Lower lobe of right lung (tissue), 2 donors: ENCODE measurements around the gene MCTP2. TPM values are rescaled to one million over a fixed set of nuclear protein-coding genes. Genes with fewer than 3 reads are reported as not detected.

Experiments
- ATAC-seq, 2 donors: fragments of 200-7000 bp; cut with Tn5 transposase; one replicate each; pipeline ENCODE4 v1.9.1; 2020 to 2022; ENCODE audit warnings: mild to moderate bottlenecking in 2 of 2, moderate library complexity in 2 of 2
- DNase-seq: peaks from one replicate; pipeline ENCODE4 v3.0.0-alpha.2; 2020
- H3K27ac ChIP-seq: fragments of 200-600 bp; one replicate; pipeline ENCODE4 v1.8.0; 2022
- H3K27me3 ChIP-seq: fragments of 200-600 bp; one replicate; pipeline ENCODE4 v1.8.0; 2022; ENCODE audit warnings: low read depth
- H3K36me3 ChIP-seq: fragments of 200-600 bp; one replicate; pipeline ENCODE4 v1.8.0; 2022; ENCODE audit warnings: mild to moderate bottlenecking
- H3K4me1 ChIP-seq: fragments of 200-600 bp; one replicate; pipeline ENCODE4 v1.8.0; 2022
- H3K4me3 ChIP-seq: fragments of 200-600 bp; one replicate; pipeline ENCODE4 v1.8.0; 2022; ENCODE audit warnings: mild to moderate bottlenecking
- H3K9me3 ChIP-seq: fragments of 200-600 bp; one replicate; pipeline ENCODE4 v1.8.0; 2022
- intact Hi-C: fragments of 100-400 bp; cut with DNase I; formaldehyde crosslinking; loops from one replicate; pipeline ENCODE4 v1.11.0; 2022
- total RNA-seq: library from RNA; stranded (reverse); fragmentation: NEBNext Ultra II Directional; extraction: Animal tissue kit (Norgen Biotek cat#: 25700); gene quantifications from one replicate; pipeline ENCODE4 v1.2.1, GENCODE V29; 2021
- TF ChIP-seq, protein P1 (sequence below): fragments of 200-600 bp; IDR thresholded peaks from one replicate; pipeline ENCODE4 v1.8.0; 2022; ENCODE audit warnings: antibody characterized with exemption, mild to moderate bottlenecking
- donor health status: DM: no; HTN: yes; CAD: no; lungs with severe emphysema.

Gene MCTP2
- total RNA-seq, 1 donor from 2014 or later: 36.1 TPM

DNA sequence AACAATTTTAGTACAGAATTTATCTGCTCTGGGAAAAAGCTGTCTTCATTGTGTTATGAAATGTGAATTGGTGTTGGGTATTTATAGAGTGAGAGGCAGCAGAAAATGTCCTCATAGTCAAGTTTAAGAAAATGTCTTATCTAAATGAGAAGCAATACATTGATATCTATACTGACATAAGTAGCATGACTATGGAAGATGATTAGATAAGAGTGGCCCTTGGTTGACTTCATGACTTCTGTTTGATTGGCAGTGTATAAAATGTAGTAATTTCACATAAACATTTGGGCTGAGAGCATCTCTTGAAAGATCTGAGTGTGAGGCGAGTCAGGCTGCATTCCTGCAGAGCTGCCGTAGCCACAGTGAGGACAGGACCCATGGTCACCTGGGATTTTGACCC, 19.4 kb downstream of the MCTP2 start:
- intact Hi-C loops: no loop called here
- Histone ChIP-seq H3K4me1 (peaks cover 10% of the 10 kb centered on the region), H3K4me3 (no peak overlapping the region), H3K9me3 (no peaks in the 10 kb centered on the region), H3K36me3 (no peaks in the 10 kb centered on the region), H3K27ac (no peak overlapping the region), H3K27me3 (no peaks in the 10 kb centered on the region)
- TF ChIP-seq, protein P1, sequence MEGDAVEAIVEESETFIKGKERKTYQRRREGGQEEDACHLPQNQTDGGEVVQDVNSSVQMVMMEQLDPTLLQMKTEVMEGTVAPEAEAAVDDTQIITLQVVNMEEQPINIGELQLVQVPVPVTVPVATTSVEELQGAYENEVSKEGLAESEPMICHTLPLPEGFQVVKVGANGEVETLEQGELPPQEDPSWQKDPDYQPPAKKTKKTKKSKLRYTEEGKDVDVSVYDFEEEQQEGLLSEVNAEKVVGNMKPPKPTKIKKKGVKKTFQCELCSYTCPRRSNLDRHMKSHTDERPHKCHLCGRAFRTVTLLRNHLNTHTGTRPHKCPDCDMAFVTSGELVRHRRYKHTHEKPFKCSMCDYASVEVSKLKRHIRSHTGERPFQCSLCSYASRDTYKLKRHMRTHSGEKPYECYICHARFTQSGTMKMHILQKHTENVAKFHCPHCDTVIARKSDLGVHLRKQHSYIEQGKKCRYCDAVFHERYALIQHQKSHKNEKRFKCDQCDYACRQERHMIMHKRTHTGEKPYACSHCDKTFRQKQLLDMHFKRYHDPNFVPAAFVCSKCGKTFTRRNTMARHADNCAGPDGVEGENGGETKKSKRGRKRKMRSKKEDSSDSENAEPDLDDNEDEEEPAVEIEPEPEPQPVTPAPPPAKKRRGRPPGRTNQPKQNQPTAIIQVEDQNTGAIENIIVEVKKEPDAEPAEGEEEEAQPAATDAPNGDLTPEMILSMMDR: no peak
- DNase-seq (no peak), ATAC-seq (no peak)

DNA sequence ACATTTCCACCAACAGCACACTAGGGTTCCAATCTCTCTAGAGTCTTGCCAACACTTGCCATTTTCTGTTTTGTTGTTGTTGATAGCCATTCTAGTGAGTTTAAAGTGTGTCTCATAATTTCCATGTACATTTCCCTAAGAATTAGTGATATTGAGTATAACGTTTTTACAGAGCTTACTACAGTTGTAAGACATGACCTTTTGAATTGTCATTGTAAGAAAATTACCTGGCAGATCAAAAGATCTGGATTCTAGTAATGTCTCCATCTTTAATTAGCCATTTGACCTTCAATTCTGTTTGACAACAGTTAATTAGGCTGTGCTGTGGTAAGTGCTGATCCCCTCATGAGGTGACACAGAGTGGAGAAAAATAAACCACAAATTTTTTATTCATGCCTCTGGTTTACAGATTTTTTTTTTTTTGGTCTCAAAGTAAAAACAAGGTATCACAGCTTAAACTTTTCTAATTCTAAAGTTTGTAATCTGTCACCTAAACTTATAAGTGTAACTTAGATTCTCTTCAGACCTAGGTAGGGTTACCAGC, 20.9 kb downstream of the MCTP2 start:
- no peak overlapping the region for H3K4me3 ChIP-seq
- no peaks in the 10 kb centered on the region for H3K36me3 ChIP-seq
- ATAC-seq: no peak
- intact Hi-C loops: no loop called here
- no peak overlapping the region for H3K27ac ChIP-seq
- no peak for DNase-seq
- no peaks in the 10 kb centered on the region for H3K9me3 ChIP-seq
- peaks cover 22% of the 10 kb centered on the region for H3K4me1 ChIP-seq
- TF ChIP-seq, protein P1: no peak
- no peaks in the 10 kb centered on the region for H3K27me3 ChIP-seq

DNA sequence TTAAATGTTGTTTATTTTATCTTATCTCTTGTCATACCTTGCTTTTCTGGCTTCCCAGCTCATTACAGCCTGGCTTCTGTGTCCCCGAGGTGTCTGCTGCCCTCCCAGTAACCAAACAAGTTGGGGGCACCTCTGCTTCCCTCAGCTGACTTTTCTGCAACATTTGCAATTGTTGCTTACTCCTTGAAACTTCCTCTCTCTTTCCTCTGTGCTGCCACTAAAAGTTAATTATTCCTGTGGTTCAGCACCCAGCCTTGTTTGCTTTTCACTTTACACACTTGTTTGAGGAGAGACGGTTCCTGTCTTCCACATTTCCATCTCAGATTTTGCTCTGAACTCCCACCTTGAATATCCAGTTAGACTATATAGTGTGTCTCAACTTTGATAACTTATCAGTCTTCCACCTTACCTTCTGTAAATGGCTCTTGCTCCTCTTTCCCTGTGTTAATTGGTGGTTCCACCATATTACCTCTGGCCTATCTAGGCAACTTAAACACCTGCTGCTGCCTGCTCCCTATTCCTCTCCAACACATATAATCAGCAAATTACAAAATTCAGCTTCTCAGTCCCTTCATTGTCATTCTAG, 21.6 kb downstream of the MCTP2 start:
- intact Hi-C loops: no loop called here

DNA sequence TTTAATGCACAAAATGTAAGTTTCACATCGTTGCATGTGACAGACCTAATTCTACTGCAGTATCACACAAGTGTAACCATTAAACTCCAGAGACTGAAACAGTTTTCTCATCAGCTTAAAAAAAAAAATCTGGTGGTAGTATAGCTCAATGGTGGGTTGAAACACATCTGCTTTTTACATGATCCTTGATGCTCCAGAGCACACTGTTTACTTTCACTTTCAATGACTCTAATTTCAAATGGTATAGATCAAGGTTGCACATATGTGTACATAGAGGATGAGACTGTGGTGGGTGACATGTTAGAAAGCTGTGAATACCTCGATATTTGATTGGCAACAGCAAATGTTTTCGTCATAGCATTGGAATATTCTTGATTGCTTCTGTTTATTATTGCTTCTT, 22.4 kb downstream of the MCTP2 start:
- TF ChIP-seq, protein P1: no peak
- H3K9me3 ChIP-seq: no peaks in the 10 kb centered on the region
- no peaks in the 10 kb centered on the region for H3K27me3 ChIP-seq
- ATAC-seq (no peak), DNase-seq (no peak)
- intact Hi-C loops: no loop called here
- no peak overlapping the region for H3K4me3 ChIP-seq
- no peaks in the 10 kb centered on the region for H3K36me3 ChIP-seq
- H3K4me1 ChIP-seq: peaks cover 23% of the 10 kb centered on the region
- H3K27ac ChIP-seq: no peak overlapping the region

More for the DNA sequence above, 21.6 kb downstream of the MCTP2 start:
- H3K27me3 ChIP-seq: no peaks in the 10 kb centered on the region
- H3K4me3 ChIP-seq: no peak overlapping the region
- peaks cover 23% of the 10 kb centered on the region for H3K4me1 ChIP-seq
- ATAC-seq (no peak), DNase-seq (no peak)
- H3K36me3 ChIP-seq: no peaks in the 10 kb centered on the region
- no peak overlapping the region for H3K27ac ChIP-seq
- H3K9me3 ChIP-seq: no peaks in the 10 kb centered on the region
- TF ChIP-seq, protein P1: no peak

DNA sequence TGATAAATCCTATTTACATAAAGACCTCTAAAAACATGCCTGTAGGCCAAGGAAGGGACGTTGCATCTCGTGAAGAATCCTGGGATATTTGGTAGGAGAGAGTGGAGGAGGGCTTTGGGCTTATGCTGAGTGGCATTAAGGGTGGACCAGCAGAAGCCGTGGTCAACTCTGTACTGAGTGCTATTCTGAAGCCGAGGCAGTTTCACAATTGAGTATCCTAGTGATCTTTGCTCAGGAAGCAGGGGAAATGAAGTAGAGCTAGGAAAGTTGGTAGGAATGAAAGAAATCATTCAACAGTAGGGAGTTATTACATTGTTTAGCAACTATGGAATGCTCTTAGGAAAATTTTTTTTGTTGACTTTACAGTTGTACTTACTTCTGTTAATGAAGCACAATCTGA, 24.2 kb downstream of the MCTP2 start:
- TF ChIP-seq, protein P1: no peak
- ATAC-seq (peak; percentile 56 to 70), DNase-seq (no peak)
- intact Hi-C loops: no loop called here
- peaks cover 37% of the 10 kb centered on the region for H3K4me1 ChIP-seq
- no peaks in the 10 kb centered on the region for H3K9me3 ChIP-seq
- no peaks in the 10 kb centered on the region for H3K36me3 ChIP-seq
- no peaks in the 10 kb centered on the region for H3K27me3 ChIP-seq
- no peak overlapping the region for H3K27ac ChIP-seq
- H3K4me3 ChIP-seq: no peak overlapping the region
